ENCODE data around the gene C9orf50.

The C9orf50 gene

DNA sequence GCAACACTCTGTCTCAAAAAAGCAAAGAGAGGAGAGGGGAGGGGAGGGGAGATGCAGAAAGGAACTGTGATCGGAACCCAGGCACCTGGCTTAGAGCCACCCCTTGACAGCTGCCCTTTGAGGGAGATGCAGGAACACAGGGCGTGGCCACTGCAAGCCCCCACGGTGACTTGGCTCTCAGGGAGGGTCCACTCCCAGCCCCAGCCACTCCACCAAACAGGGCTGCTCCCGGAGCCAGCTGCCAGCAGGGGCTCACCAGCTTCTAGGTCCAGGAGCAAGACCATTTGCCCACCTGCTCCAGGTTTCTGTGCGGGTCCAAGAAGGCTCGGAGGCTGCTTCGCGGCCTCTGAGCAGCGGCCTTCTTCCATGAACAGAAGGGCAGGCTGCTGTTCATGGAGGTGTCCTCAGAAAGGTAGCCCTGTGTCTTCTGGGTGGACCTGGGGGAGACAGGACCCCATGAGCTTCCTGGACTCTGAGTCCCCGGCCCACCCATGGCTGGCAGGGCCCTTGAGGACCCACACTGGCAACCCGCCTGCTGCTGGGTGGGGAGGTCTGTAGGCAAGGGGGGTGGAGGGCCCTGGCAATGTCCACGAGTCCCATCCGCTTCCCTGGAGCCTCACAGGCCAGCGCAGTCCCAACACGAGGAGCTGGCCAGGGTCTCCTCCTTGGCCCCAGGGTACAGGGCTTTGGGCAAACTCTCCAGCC is 7.9 kb downstream of the C9orf50 start:
- Histone ChIP-seq H3K36me3 (ENCODE audit: control insufficient read depth, insufficient read depth, low read length) (no peaks in the 10 kb centered on the region), H3K9me3 (ENCODE audit: control insufficient read depth, insufficient read depth, low read length) (no peaks in the 10 kb centered on the region), H3K27me3 (ENCODE audit: control insufficient read depth, insufficient read depth, low read length) (peaks cover 11% of the 10 kb centered on the region), H3K4me3 (ENCODE audit: low read depth, low read length) (no peak overlapping the region), H3K4me1 (ENCODE audit: control insufficient read depth, insufficient read depth, low read length) (peaks cover 2% of the 10 kb centered on the region), H3K9ac (ENCODE audit: low read depth, low read length) (no peak overlapping the region)

DNA sequence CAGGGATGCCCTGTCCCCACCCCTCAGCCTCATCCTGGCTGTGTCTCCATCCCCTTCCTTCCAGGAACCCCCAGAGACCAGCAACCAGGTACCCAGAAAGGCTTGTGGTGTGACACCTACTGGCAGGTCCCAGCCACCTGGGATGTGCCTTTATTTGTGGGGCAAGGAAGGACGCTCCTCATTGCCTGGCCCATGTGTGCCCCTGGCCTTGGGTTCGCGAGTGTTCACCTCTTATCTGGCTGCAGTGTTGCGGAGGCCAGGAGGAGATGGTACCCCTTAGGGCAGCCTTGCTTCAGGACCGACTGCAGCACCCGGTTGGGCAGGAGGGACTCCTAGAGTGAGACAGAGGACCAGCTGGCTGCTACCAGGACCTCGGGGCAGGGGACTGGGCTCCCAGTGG is 8.8 kb downstream of the C9orf50 start:
- Histone ChIP-seq H3K27me3 (ENCODE audit: control insufficient read depth, insufficient read depth, low read length) (peaks cover 10% of the 10 kb centered on the region), H3K4me3 (ENCODE audit: low read depth, low read length) (no peak overlapping the region), H3K9me3 (ENCODE audit: control insufficient read depth, insufficient read depth, low read length) (no peaks in the 10 kb centered on the region), H3K36me3 (ENCODE audit: control insufficient read depth, insufficient read depth, low read length) (no peaks in the 10 kb centered on the region), H3K9ac (ENCODE audit: low read depth, low read length) (no peak overlapping the region), H3K4me1 (ENCODE audit: control insufficient read depth, insufficient read depth, low read length) (peaks cover 2% of the 10 kb centered on the region)

DNA sequence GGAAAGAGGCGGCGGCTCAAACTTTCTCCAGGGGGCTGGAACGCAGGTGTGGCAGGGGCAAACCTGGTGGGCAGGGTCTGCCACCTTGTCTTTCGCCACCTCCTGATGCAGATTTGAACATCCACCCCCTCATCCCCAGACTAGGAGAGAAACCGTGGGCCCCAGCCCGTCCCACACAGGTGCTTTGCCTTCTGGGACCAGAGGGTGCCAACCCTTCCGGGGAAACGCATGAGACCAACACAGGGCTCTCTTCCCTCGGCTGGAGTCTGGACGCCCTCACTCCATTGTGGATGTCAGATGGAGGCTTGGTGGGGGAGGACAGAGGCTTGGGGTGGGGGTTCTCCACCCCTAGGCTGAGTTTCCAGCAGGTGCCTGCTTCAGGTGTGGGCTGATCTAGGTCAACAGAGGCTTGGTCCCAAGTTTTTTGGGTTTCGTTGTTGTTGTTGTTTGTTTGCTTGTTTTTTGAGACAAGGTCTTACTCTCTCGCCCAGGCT is 9.5 kb downstream of the C9orf50 start:
- H3K36me3 ChIP-seq (ENCODE audit: control insufficient read depth, insufficient read depth, low read length) = no peaks in the 10 kb centered on the region
- peak overlapping the region; percentile 55 for H3K4me3 ChIP-seq (ENCODE audit: low read depth, low read length)
- peaks cover 2% of the 10 kb centered on the region for H3K4me1 ChIP-seq (ENCODE audit: control insufficient read depth, insufficient read depth, low read length)
- H3K27me3 ChIP-seq (ENCODE audit: control insufficient read depth, insufficient read depth, low read length) = peaks cover 10% of the 10 kb centered on the region
- no peaks in the 10 kb centered on the region for H3K9me3 ChIP-seq (ENCODE audit: control insufficient read depth, insufficient read depth, low read length)
- no peak overlapping the region for H3K9ac ChIP-seq (ENCODE audit: low read depth, low read length)

DNA sequence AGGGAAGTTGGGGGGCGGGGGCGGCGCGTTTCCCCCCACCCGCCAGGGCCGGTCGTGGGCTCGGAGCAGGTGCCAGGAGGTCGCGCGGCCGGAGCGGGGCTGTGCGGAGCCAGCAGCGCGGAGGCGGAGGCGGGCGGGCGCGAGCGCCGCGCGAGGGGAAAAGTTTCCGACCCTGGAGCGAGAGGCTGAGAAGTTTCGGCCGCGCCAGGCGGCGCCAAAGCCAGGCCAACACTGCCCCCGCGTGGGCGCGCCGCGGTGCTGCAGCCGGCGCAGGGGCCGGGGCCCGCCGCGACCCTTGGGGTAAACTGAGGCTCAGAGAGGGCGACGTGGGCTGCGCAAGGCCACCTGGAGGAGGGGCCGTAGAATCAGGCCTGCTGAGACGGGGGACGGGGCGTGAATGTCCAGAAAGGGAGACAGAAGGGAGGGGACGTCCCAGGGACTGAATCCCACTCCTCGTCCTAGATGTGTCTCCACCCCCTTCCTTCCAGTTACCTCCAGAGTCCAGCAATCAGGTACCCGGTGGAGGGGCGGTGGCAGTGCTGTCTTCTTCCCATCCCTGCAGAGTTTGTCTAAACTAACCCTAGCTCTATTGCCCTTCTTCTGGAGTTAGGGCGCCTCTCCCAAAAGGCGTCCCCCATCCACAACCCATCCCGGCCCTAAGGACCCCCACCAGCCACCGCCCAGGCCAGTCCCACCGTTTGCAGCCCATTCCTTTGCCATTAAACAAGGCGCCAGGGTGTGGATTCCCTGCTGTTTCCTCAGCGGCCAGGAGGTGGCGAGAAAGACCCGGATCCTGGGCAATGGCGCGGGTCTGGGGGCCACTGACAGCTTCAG is 10.2 kb downstream of the C9orf50 start:
- Histone ChIP-seq H3K9ac (ENCODE audit: low read depth, low read length) (no peak overlapping the region), H3K4me3 (ENCODE audit: low read depth, low read length) (peak overlapping the region; percentile 55), H3K27me3 (ENCODE audit: control insufficient read depth, insufficient read depth, low read length) (peaks cover 10% of the 10 kb centered on the region), H3K4me1 (ENCODE audit: control insufficient read depth, insufficient read depth, low read length) (peaks cover 2% of the 10 kb centered on the region), H3K36me3 (ENCODE audit: control insufficient read depth, insufficient read depth, low read length) (no peaks in the 10 kb centered on the region), H3K9me3 (ENCODE audit: control insufficient read depth, insufficient read depth, low read length) (no peaks in the 10 kb centered on the region)

DNA sequence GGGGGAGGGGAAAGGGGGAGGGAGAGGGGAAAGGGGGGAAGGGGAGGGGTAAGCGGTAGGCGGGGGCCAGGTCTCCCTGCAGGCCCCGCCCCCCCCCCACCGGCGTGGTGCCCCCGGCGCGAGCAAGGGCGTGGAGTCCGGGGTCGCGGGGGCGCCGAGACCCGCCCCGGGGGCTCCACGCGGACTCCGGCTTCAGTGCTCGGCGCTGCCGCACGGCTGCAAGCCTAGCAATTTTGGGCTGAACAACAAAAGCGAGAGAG is 10.8 kb downstream of the C9orf50 start:
- Histone ChIP-seq H3K9me3 (ENCODE audit: control insufficient read depth, insufficient read depth, low read length) (no peaks in the 10 kb centered on the region), H3K4me3 (ENCODE audit: low read depth, low read length) (peak overlapping the region; percentile 55), H3K4me1 (ENCODE audit: control insufficient read depth, insufficient read depth, low read length) (peaks cover 2% of the 10 kb centered on the region), H3K36me3 (ENCODE audit: control insufficient read depth, insufficient read depth, low read length) (no peaks in the 10 kb centered on the region), H3K9ac (ENCODE audit: low read depth, low read length) (no peak overlapping the region), H3K27me3 (ENCODE audit: control insufficient read depth, insufficient read depth, low read length) (peaks cover 10% of the 10 kb centered on the region)

DNA sequence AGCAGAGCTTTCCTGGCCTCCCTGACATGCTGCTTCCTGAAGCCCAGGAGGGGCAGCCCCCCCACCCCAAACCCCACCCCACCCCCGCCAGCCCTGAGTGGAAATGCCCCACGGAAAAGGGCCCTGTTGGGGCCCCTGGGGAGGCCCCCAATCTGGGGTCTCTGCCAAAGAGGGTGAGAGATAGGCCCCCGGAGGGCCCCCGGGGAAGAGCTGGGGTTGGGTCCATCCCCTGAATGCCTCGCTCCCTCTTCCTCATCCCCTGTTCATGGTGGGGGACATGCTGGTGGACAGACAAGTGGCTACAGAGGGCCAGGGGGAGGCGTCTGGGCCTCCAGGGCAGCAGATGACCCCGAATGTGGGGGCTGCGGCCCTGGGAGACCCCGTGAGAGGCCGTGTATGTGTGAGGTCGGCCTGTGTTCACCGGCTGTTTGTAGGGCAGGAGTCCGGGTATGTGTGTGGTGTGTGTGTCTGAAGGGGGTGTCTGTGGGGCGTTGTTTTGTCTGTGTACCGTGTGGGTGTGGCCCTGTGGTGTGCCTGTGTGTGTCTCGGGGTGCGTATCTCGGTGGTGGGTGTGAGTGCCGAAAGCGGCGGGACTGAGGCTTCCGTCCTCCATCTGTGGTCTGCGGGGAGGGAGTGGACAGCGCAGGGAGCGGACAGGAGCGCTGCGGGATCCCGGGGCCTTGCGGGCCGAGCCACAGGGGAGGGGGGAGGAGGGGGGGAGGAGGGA is 11.3 kb downstream of the C9orf50 start:
- no peaks in the 10 kb centered on the region for H3K9me3 ChIP-seq (ENCODE audit: control insufficient read depth, insufficient read depth, low read length)
- H3K4me3 ChIP-seq (ENCODE audit: low read depth, low read length) = peak overlapping the region; percentile 46
- H3K9ac ChIP-seq (ENCODE audit: low read depth, low read length) = peak overlapping the region; percentile 32

DNA sequence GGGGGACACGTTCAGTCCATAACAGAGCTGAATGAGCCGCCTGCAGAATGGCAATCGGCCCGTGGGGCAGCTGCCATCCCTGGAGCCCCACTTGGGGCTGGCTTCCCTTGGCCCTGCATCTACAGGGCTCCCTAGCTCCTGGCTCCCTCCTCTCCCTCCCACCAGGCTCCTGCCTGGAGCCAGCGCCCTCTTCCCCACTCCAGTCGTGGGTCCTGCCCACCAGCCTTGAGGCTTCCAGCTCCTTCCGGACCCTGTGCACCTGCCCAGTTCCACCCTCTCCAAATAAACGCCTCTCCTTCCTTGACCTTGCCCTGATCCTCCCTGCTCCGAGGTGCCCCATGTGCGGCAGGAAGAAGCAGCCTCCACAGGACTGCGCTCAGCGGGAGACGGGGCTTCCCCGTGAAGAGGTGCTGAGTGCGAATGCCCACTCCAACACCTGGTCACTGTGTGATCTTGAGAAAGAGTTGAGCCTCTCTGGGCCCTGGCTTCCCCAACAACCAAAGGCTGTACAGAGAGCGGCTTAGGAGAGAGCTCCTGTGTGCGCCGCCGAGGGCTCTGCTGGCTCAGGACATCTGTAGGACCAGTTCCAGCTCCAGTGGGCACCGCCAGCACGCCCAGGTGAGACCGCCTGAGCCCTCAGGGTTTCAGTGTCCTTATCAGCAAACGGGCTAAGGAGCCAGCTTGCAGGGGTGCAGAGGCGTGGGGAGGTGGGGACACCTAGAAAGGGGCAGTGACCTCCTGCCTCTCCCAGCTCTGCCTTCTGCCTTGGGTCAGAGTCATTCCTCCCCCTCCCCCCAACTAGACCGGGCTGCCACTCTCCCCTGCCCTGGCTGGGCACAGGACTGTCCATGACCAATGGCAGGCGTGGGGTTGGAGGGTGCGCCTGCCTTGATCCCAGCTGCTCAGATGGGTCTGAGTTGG is 12.1 kb downstream of the C9orf50 start:
- H3K4me1 ChIP-seq (ENCODE audit: control insufficient read depth, insufficient read depth, low read length) = peaks cover 2% of the 10 kb centered on the region
- peaks cover 10% of the 10 kb centered on the region for H3K27me3 ChIP-seq (ENCODE audit: control insufficient read depth, insufficient read depth, low read length)
- no peaks in the 10 kb centered on the region for H3K36me3 ChIP-seq (ENCODE audit: control insufficient read depth, insufficient read depth, low read length)
- no peak overlapping the region for H3K9ac ChIP-seq (ENCODE audit: low read depth, low read length)
- H3K9me3 ChIP-seq (ENCODE audit: control insufficient read depth, insufficient read depth, low read length) = no peaks in the 10 kb centered on the region
- no peak overlapping the region for H3K4me3 ChIP-seq (ENCODE audit: low read depth, low read length)

More for the DNA sequence above, 11.3 kb downstream of the C9orf50 start:
- H3K4me1 ChIP-seq (ENCODE audit: control insufficient read depth, insufficient read depth, low read length) = peaks cover 2% of the 10 kb centered on the region
- H3K27me3 ChIP-seq (ENCODE audit: control insufficient read depth, insufficient read depth, low read length) = peaks cover 10% of the 10 kb centered on the region
- no peaks in the 10 kb centered on the region for H3K36me3 ChIP-seq (ENCODE audit: control insufficient read depth, insufficient read depth, low read length)

DNA sequence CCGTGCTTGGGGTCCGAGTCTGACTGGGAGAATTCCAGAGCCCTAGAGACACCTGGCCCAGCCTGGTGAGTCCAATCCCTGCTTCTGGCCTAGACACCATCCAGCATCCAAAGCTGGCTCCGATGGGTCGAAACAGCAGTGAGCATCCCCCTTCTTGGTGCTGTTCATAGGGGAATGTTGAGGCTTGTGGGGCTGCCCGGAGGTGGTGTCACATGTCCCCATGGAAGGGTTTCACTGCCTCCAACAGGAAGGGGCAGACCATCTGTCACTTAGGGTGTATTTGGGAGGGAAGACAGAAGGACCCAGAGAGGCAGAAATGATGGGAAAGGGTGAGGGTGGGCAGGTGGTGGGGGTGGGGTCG is 13.9 kb downstream of the C9orf50 start:
- H3K9me3 ChIP-seq (ENCODE audit: control insufficient read depth, insufficient read depth, low read length) = no peaks in the 10 kb centered on the region
- H3K9ac ChIP-seq (ENCODE audit: low read depth, low read length) = no peak overlapping the region
- H3K4me1 ChIP-seq (ENCODE audit: control insufficient read depth, insufficient read depth, low read length) = peaks cover 2% of the 10 kb centered on the region
- no peaks in the 10 kb centered on the region for H3K36me3 ChIP-seq (ENCODE audit: control insufficient read depth, insufficient read depth, low read length)
- no peak overlapping the region for H3K4me3 ChIP-seq (ENCODE audit: low read depth, low read length)
- H3K27me3 ChIP-seq (ENCODE audit: control insufficient read depth, insufficient read depth, low read length) = peaks cover 8% of the 10 kb centered on the region

DNA sequence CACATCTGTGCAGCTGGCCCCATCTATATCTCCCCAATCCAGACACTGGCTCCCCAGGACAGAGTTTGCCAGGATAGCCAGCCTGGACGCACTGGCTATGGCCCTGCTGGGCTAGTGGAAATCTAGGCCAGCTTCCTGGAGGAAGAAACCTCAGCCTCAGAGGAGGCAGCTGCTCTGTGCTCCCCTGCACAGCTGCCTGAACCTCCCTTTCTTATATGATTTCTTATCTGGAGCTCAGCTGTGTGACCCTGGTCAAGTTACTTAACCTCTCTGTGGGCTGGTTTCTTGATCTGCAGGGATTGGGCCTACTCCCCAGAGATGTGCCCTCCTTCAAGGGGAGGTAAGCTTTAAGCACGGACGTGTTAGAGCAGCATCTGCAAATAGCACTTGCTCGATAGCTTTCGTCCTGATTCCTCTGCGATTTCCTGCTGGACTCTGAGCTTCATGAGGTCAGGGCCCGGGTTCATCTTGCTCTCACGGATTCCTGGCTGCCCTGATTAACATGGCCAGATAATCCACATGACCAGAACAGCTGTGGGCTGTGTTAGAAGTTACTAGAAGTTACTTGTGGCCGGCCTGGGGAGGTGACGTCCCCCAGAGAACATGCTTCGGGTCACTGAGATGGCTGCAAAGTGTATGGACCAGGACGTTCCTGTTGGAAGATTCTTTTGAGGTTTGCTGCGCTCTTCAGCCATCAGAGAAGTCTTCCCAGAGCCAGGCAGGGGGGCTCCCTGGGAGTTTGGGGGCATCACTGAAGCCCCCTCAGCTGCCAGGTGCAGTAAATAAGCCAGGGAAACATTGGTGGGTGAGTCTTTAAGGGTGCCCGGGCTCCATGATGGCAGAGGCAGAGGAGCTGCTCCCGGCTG is 14.5 kb downstream of the C9orf50 start:
- no peaks in the 10 kb centered on the region for H3K36me3 ChIP-seq (ENCODE audit: control insufficient read depth, insufficient read depth, low read length)
- peaks cover 2% of the 10 kb centered on the region for H3K4me1 ChIP-seq (ENCODE audit: control insufficient read depth, insufficient read depth, low read length)
- no peak overlapping the region for H3K9ac ChIP-seq (ENCODE audit: low read depth, low read length)
- no peaks in the 10 kb centered on the region for H3K9me3 ChIP-seq (ENCODE audit: control insufficient read depth, insufficient read depth, low read length)
- no peak overlapping the region for H3K4me3 ChIP-seq (ENCODE audit: low read depth, low read length)
- peaks cover 8% of the 10 kb centered on the region for H3K27me3 ChIP-seq (ENCODE audit: control insufficient read depth, insufficient read depth, low read length)

DNA sequence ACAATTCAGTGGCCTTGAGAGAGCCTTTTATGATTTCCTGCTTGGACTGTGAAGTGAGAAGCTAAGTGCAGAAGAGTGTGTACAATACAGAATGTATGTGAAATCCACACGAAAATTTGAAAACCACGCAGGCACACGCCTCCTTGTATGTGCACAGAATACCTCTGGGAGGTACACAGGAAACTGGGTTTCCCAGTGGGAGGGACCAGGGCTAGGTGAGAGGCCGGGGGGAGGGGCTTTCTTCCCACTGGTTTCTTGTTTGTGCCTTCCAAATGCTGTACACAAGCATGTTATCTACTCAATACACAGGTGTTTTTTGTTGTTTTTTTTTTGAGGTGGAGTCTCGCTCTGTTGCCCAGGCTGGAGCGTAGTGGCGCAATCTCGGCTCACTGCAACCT is 16.1 kb downstream of the C9orf50 start:
- no peak overlapping the region for H3K9ac ChIP-seq (ENCODE audit: low read depth, low read length)
- peaks cover 14% of the 10 kb centered on the region for H3K27me3 ChIP-seq (ENCODE audit: control insufficient read depth, insufficient read depth, low read length)
- H3K4me1 ChIP-seq (ENCODE audit: control insufficient read depth, insufficient read depth, low read length) = peaks cover 2% of the 10 kb centered on the region
- H3K4me3 ChIP-seq (ENCODE audit: low read depth, low read length) = no peak overlapping the region
- H3K36me3 ChIP-seq (ENCODE audit: control insufficient read depth, insufficient read depth, low read length) = no peaks in the 10 kb centered on the region
- no peaks in the 10 kb centered on the region for H3K9me3 ChIP-seq (ENCODE audit: control insufficient read depth, insufficient read depth, low read length)

All from iPS-15b (cell line).